Transverse colon (tissue), 4 donors: ENCODE data around the gene MLLT1. TPM values are rescaled to one million over a fixed set of nuclear protein-coding genes. Genes with fewer than 3 reads are reported as not detected.
A peak's percentile ranks its signal among the peaks of the same experiment; 100 is the strongest.

ENCODE experiments used
- DNase-seq: peaks from one replicate; pipeline ENCODE4 v3.0.0-alpha.2; 2019
- H3K27ac ChIP-seq, 4 donors: fragments of 200-600 bp; sonication (generic); 2 replicates each; pipeline ENCODE4 v1.5.1; 2016 to 2018; ENCODE audit warnings: inconsistent platforms in 4 of 4
- H3K27me3 ChIP-seq: fragments of 200-600 bp; sonication (generic); 2 replicates; pipeline ENCODE4 v1.5.1; 2017; ENCODE audit warnings: inconsistent platforms
- H3K36me3 ChIP-seq, 4 donors: fragments of 200-600 bp; sonication (generic); 2 replicates each; pipeline ENCODE4 v1.5.1; 2017 to 2019; ENCODE audit warnings: inconsistent platforms in 4 of 4
- H3K4me1 ChIP-seq, 4 donors: fragments of 200-600 bp; sonication (generic); 2 replicates each; pipeline ENCODE4 v1.5.1; 2017 to 2020; ENCODE audit warnings: inconsistent platforms in 4 of 4
- H3K4me3 ChIP-seq, 4 donors: fragments of 200-600 bp; sonication (generic); 1 replicate in 1 of 4; 2 replicates in 3 of 4; pipeline versions ENCODE4 v1.5.1 to v1.6.1; 2017 to 2019; ENCODE audit warnings: inconsistent platforms in 4 of 4
- H3K9me3 ChIP-seq, 2 donors: fragments of 200-600 bp; sonication (generic); 2 replicates each; pipeline ENCODE4 v1.5.1; 2017 to 2019; ENCODE audit warnings: inconsistent platforms in 2 of 2
- CTCF ChIP-seq, 5 experiments: fragments of 200-600 bp in 3 of 5; fragments of 450-650 bp in 2 of 5; sonication (generic) in 3 of 5; IDR thresholded peaks; 1 replicate in 2 of 5; 2 replicates in 3 of 5; pipeline ENCODE4 v1.5.1; 2016 to 2017; ENCODE audit warnings: antibody characterized with exemption in 5 of 5, inconsistent platforms in 3 of 5, mild to moderate bottlenecking in 2 of 5, moderate library complexity in 1 of 5
- EP300 ChIP-seq: sonication (generic); formaldehyde crosslinking; IDR thresholded peaks from one replicate; pipeline ENCODE4 v1.6.1; 2017; ENCODE audit warnings: antibody characterized with exemption, low read depth
- POLR2A ChIP-seq: fragments of 450-650 bp; IDR thresholded peaks from one replicate; pipeline ENCODE4 v1.6.1; 2016; ENCODE audit warnings: antibody characterized with exemption, mild to moderate bottlenecking, moderate library complexity
- POLR2AphosphoS5 ChIP-seq, 3 donors: sonication (generic); formaldehyde crosslinking; IDR thresholded peaks; one replicate each; pipeline ENCODE4 v1.6.1; 2016; ENCODE audit warnings: antibody characterized with exemption in 3 of 3
- WGBS, 2 donors: methylation state at CpG; one replicate each; pipeline ENCODE4 v1.1.5; 2018; ENCODE audit warnings: low coverage in 1 of 2; 5-methylcytosine and 5-hydroxymethylcytosine counted together
- in situ Hi-C, 4 donors: fragments of 200-750 bp; cut with MboI; loops; one replicate each; pipeline versions ENCODE4 v1.15.0 to v1.15.1; 2017; ENCODE audit warnings: low sequenced_read_pairs in 3 of 4, low pct_ligation_motif_present in 1 of 4, low pct_unique_long_range_greater_than_20kb in 1 of 4
- intact Hi-C: fragments of 100-400 bp; cut with DNase I; formaldehyde crosslinking; loops from one replicate; pipeline ENCODE4 v1.15.1; 2023; ENCODE audit warnings: low total_unique reads
- total RNA-seq, 4 donors: library from RNA; depleted of rRNA; stranded (reverse); fragments of >200 nt; gene quantifications; one replicate each; pipeline ENCODE4 v1.1.0, GENCODE V29; 2016

Gene MLLT1
- total RNA-seq, 4 donors from 2014 or later = 12.3 to 34.6 (median 19.7) TPM

DNA sequence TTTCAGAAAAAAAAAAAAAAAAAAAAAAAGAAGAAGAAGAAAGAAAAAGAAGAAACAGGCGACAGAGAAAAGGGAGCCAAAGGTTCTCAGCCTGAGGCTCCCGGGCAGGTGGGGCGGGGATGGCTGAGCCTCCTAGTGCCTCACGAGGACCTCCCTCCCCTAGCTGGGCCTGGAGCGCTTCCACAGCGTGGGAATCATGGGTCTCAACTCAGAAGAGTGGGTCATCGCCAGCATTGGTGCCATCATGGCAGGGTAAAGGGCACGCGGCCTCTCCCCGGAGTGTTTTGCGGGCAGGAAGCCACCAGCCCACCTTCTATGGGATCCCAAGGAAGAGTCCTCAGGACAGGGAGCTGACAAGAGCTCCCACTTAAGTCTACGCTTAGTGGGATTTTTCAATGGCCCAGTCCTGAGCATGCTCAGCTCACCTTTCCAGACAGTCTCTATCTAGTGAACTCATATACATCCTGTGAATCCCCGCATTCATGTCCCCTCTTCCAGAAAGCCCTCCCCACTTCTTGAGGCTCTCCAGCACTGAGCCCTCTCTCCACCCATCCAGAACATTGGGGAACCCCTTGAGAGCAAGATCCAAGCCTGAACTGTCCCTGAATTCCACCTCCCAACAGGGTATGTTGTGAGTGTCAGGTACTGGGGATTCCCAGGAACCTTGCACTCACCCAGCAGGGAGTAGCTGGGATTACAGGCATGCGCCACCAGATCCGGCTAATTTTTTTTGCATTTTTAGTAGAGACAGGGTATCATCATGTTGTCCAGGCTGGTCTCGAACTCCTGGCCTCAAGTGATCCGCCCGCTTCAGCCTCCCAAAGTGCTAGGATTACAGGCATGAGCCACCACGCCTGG is 74.7 kb downstream of the MLLT1 start:
- no peak overlapping the region for H3K4me3 ChIP-seq
- H3K4me1 ChIP-seq = peaks cover 0 to 2% (median under 1%) of the 10 kb centered on the region in 4 donors
- WGBS, 2 donors = 89% methylated on average over 19 of the region's 19 CpGs; no CpG with 5 or more reads in 1 of the 2 donors
- in situ Hi-C loops = no loop called here
- DNase-seq = no peak
- no peaks in the 10 kb centered on the region for H3K27me3 ChIP-seq
- no peaks in the 10 kb centered on the region for H3K9me3 ChIP-seq
- no peak for TF ChIP-seq CTCF (IDR thresholded peaks at IDR 0.05)
- TF ChIP-seq POLR2AphosphoS5 (IDR thresholded peaks at IDR 0.05) = no peak
- no peak for TF ChIP-seq EP300
- TF ChIP-seq POLR2A = no peak
- no peaks in the 10 kb centered on the region for H3K36me3 ChIP-seq
- intact Hi-C loops = no loop called here
- H3K27ac ChIP-seq = no peak overlapping the region

GRCh38 chr19:6204212-6204611 is 75.6 kb downstream of the MLLT1 start:
- H3K27me3 ChIP-seq = no peaks in the 10 kb centered on the region
- 61 to 68% methylated on average over 6 of the region's 6 CpGs for whole genome bisulfite sequencing, 2 donors
- intact Hi-C loops = no loop called here
- H3K27ac ChIP-seq = no peak overlapping the region
- DNase-seq = no peak
- H3K36me3 ChIP-seq = no peaks in the 10 kb centered on the region
- H3K9me3 ChIP-seq = no peaks in the 10 kb centered on the region
- TF ChIP-seq POLR2A (no peak), CTCF (IDR thresholded peaks at IDR 0.05) (no peak), POLR2AphosphoS5 (IDR thresholded peaks at IDR 0.05) (no peak), EP300 (no peak)
- H3K4me1 ChIP-seq = peaks cover 0 to 5% (median 3%) of the 10 kb centered on the region in 4 donors
- no peak overlapping the region for H3K4me3 ChIP-seq
- in situ Hi-C loops = no loop called here

DNA sequence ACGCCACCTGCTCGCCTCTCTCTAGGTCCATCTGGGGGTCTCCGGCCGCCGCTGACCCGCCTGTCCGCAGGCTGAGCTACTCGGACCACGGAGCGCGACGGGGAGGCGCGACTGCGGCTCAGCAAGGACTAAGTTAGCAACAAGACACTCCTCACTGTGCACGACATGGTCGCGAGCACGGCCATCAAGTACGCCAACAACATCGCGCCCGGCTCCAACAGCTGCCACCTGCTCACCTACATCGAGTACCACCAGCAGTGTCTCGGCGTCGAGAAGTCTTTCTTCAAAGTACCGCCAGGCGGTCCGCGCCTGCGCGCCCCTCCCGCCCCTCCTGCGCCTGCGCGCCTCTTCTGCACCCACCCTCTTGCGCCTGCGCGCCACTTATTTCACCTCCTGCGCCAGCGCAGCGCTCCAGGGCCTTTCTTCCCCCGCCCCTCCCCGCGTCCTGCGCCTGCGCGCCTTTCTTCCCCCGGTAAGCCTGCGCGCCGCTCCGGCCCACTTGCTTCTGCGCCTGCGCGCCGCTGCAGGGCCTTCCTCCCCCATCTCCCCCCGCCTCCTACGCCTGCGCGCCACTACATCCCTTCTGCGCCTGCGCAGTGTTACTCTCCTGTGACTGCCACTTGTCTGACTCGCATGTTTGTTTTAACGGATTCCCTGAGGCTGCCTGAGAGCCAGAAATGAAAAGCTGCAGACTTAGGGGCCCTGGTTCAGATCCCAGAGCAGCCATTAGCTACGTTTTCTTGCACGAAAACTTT is 80.4 kb downstream of the MLLT1 start:
- no peaks in the 10 kb centered on the region for H3K9me3 ChIP-seq
- peak overlapping the region; percentile 45 to 84 (median 52) for H3K4me3 ChIP-seq
- no peak for TF ChIP-seq POLR2A
- peak in 2 of 3 donors; percentile 10 to 38 for TF ChIP-seq POLR2AphosphoS5 (IDR thresholded peaks at IDR 0.05)
- peak; percentile 35 to 79 (median 50) for TF ChIP-seq CTCF (IDR thresholded peaks at IDR 0.05)
- no peak for TF ChIP-seq EP300
- intact Hi-C loops (no loop called here), in situ Hi-C loops (loop anchor here in 1 of 4 donors (25.0 kb wide), 1 partner anchor 88 kb away; the partner anchor contains the start of gene MLLT1)
- peaks cover 8 to 15% (median 13%) of the 10 kb centered on the region in 4 donors for H3K4me1 ChIP-seq
- peak overlapping the region; percentile 70 to 87 (median 80) for H3K27ac ChIP-seq
- H3K36me3 ChIP-seq = no peaks in the 10 kb centered on the region
- H3K27me3 ChIP-seq = no peaks in the 10 kb centered on the region
- 0 to 1% methylated on average over 2 to 66 of the region's 68 CpGs for WGBS, 2 donors
- peak; percentile 100 for DNase-seq

GRCh38 chr19:6198896-6199239 is 80.9 kb downstream of the MLLT1 start:
- DNase-seq = no peak
- peak overlapping the region in 3 of 4 donors; percentile 55 to 75 (median 72) for H3K27ac ChIP-seq
- intact Hi-C loops = no loop called here

More at GRCh38 chr19:6198896-6199239, 80.9 kb downstream of the MLLT1 start:
- Histone ChIP-seq H3K9me3 (no peaks in the 10 kb centered on the region), H3K36me3 (no peaks in the 10 kb centered on the region), H3K4me1 (peaks cover 8 to 15% (median 13%) of the 10 kb centered on the region in 4 donors), H3K4me3 (peak overlapping the region; percentile 45 to 84 (median 52)), H3K27me3 (no peaks in the 10 kb centered on the region)
- in situ Hi-C loops = loop anchor here in 1 of 4 donors (25.0 kb wide), 1 partner anchor 88 kb away; the partner anchor contains the start of gene MLLT1
- no peak for TF ChIP-seq CTCF (IDR thresholded peaks at IDR 0.05)
- no peak for TF ChIP-seq EP300
- no peak for TF ChIP-seq POLR2AphosphoS5 (IDR thresholded peaks at IDR 0.05)
- no peak for TF ChIP-seq POLR2A
- WGBS, 2 donors = 28% methylated on average over 8 of the region's 8 CpGs; no CpG with 5 or more reads in 1 of the 2 donors
